Natural killer cell (primary cell): ENCODE results near the gene RNASET2. TPM values are rescaled to one million over a fixed set of nuclear protein-coding genes. Genes with fewer than 3 reads are reported as not detected.

Experiments used
- ATAC-seq, 3 donors: fragments of 150-1000 bp in 2 of 3; fragments of 200-7000 bp in 1 of 3; cut with Tn5 transposase; 1 replicate in 1 of 3; 2 replicates in 2 of 3; pipeline ENCODE4 v1.10.0; 2021; ENCODE audit warnings: mild to moderate bottlenecking in 2 of 3, moderate library complexity in 2 of 3
- DNase-seq, 2 donors: peaks; one replicate each; pipeline versions ENCODE4 v3.0.0 to v3.0.0-alpha.2; 2013 to 2021; ENCODE audit warnings: mixed read lengths in 1 of 2
- H3K27ac ChIP-seq: one replicate; pipeline ENCODE4 v1.5.1; 2013; ENCODE audit warnings: mild to moderate bottlenecking, low read length
- H3K27me3 ChIP-seq: one replicate; pipeline ENCODE4 v1.6.1; 2013; ENCODE audit warnings: low read length; ENCODE audit not compliant: control insufficient read depth, insufficient read depth
- H3K36me3 ChIP-seq: one replicate; pipeline ENCODE4 v1.6.1; 2013; ENCODE audit warnings: low read length; ENCODE audit not compliant: control insufficient read depth, insufficient read depth
- H3K4me1 ChIP-seq: one replicate; pipeline ENCODE4 v1.6.1; 2013; ENCODE audit warnings: low read length; ENCODE audit not compliant: control insufficient read depth, insufficient read depth
- H3K4me3 ChIP-seq: one replicate; pipeline ENCODE4 v1.5.1; 2013; ENCODE audit warnings: low read length
- H3K9me3 ChIP-seq: one replicate; pipeline ENCODE4 v1.6.1; 2013; ENCODE audit warnings: low read length; ENCODE audit not compliant: control insufficient read depth, insufficient read depth
- H3K27ac Mint-ChIP-seq, 2 donors: one replicate each; pipeline ENCODE4 v1.8.0; 2022; ENCODE audit warnings: mild to moderate bottlenecking in 2 of 2, mixed read lengths in 2 of 2, moderate library complexity in 1 of 2
- H3K27me3 Mint-ChIP-seq, 2 donors: one replicate each; pipeline ENCODE4 v1.8.0; 2022; ENCODE audit warnings: low read depth in 2 of 2, mixed read lengths in 2 of 2
- H3K36me3 Mint-ChIP-seq: one replicate; pipeline ENCODE4 v1.8.0; 2022; ENCODE audit warnings: mixed read lengths
- H3K4me1 Mint-ChIP-seq, 2 donors: one replicate each; pipeline ENCODE4 v1.8.0; 2022; ENCODE audit warnings: mixed read lengths in 2 of 2
- H3K4me3 Mint-ChIP-seq: one replicate; pipeline ENCODE4 v1.8.0; 2022; ENCODE audit warnings: mild to moderate bottlenecking, moderate library complexity, mixed read lengths
- H3K9me3 Mint-ChIP-seq, 2 donors: one replicate each; pipeline ENCODE4 v1.8.0; 2022; ENCODE audit warnings: mixed read lengths in 2 of 2
- CTCF ChIP-seq: fragments of 200-600 bp; IDR thresholded peaks from one replicate; pipeline ENCODE4 v1.8.0; 2022; ENCODE audit warnings: antibody characterized with exemption
- WGBS: methylation state at CpG from one replicate; pipeline ENCODE4 v1.1.7; 2013; ENCODE audit warnings: missing lambda C conversion rate; ENCODE audit not compliant: insufficient coverage; 5-methylcytosine and 5-hydroxymethylcytosine counted together
- intact Hi-C: fragments of 100-400 bp; cut with micrococcal nuclease; formaldehyde crosslinking; loops from one replicate; pipeline ENCODE4 v1.14.2; 2022
- total RNA-seq, 4 donors: library from RNA; stranded (reverse); fragments of 120-200 nt in 1 of 4; gene quantifications; one replicate each; pipeline versions ENCODE4 v1.2.3 to v1.2.4, GENCODE V29; 2013 to 2022

Gene RNASET2
- total RNA-seq, 3 donors from 2014 or later (not counting 1 experiment from before 2014, with no cell fraction given) = 65.1 to 106 (median 84.5) TPM

- no peaks in the 10 kb centered on the region for H3K9me3 Mint-ChIP-seq
- no peak overlapping the region for H3K4me3 Mint-ChIP-seq
- 100% methylated on average over 5 of the region's 9 CpGs for WGBS
- Histone ChIP-seq H3K27me3 (no peaks in the 10 kb centered on the region), H3K27ac (no peak overlapping the region), H3K36me3 (no peaks in the 10 kb centered on the region), H3K9me3 (no peaks in the 10 kb centered on the region), H3K4me3 (no peak overlapping the region), H3K4me1 (no peaks in the 10 kb centered on the region)
- no peak for TF ChIP-seq CTCF
- H3K27me3 Mint-ChIP-seq = no peaks in the 10 kb centered on the region
- intact Hi-C loops = no loop called here
- DNase-seq = no peak
- no peak overlapping the region for H3K27ac Mint-ChIP-seq
- H3K36me3 Mint-ChIP-seq = no peaks in the 10 kb centered on the region
- H3K4me1 Mint-ChIP-seq = no peaks in the 10 kb centered on the region
- ATAC-seq = no peak
Measured at GRCh38 chr6:166977621-166978525, 21.5 kb upstream of the RNASET2 start.

GRCh38 chr6:166976636-166977035 is 20.3 kb upstream of the RNASET2 start:
- H3K27ac ChIP-seq = no peak overlapping the region

DNA sequence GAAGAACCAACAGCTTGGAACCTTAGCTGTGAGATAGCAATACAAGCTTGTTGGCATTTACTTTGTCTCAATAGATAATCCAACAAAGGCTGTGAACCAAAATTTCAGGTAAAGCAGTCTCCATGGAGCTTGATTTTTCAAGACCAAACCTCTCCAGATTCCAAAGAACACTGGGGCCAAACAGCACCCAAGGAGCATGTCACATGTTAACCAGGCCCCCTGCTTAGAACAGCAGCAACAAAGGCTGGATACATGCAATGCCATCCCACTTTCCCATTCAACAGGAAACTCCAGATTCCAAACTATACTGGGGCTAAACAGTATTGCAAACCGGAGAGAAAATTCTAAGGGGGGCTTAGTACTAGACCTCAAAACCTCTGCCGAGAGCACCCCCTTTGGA is 15.8 kb upstream of the RNASET2 start:
- H3K27me3 Mint-ChIP-seq = no peaks in the 10 kb centered on the region
- Histone ChIP-seq H3K4me3 (no peak overlapping the region), H3K9me3 (no peaks in the 10 kb centered on the region), H3K27me3 (no peaks in the 10 kb centered on the region), H3K27ac (no peak overlapping the region), H3K4me1 (peaks cover 5% of the 10 kb centered on the region), H3K36me3 (no peaks in the 10 kb centered on the region)
- H3K27ac Mint-ChIP-seq = no peak overlapping the region
- H3K4me3 Mint-ChIP-seq = no peak overlapping the region
- no peaks in the 10 kb centered on the region for H3K36me3 Mint-ChIP-seq
- 96% methylated on average over 2 of the region's 2 CpGs for WGBS
- ATAC-seq = no peak
- H3K9me3 Mint-ChIP-seq = no peaks in the 10 kb centered on the region
- no peak for DNase-seq
- H3K4me1 Mint-ChIP-seq = peaks cover 10 to 12% of the 10 kb centered on the region in 2 donors
- intact Hi-C loops = no loop called here
- no peak for TF ChIP-seq CTCF

More at GRCh38 chr6:166976636-166977035, 20.3 kb upstream of the RNASET2 start:
- H3K36me3 ChIP-seq = no peaks in the 10 kb centered on the region
- H3K27ac Mint-ChIP-seq = no peak overlapping the region
- DNase-seq (no peak), ATAC-seq (no peak)
- H3K4me1 Mint-ChIP-seq = no peaks in the 10 kb centered on the region
- H3K4me3 Mint-ChIP-seq = no peak overlapping the region
- 94% methylated on average over 2 of the region's 2 CpGs for WGBS
- no peak overlapping the region for H3K4me3 ChIP-seq
- intact Hi-C loops = no loop called here
- H3K4me1 ChIP-seq = no peaks in the 10 kb centered on the region
- TF ChIP-seq CTCF = no peak
- H3K27me3 Mint-ChIP-seq = no peaks in the 10 kb centered on the region
- H3K36me3 Mint-ChIP-seq = no peaks in the 10 kb centered on the region
- no peaks in the 10 kb centered on the region for H3K9me3 Mint-ChIP-seq
- H3K9me3 ChIP-seq = no peaks in the 10 kb centered on the region
- no peaks in the 10 kb centered on the region for H3K27me3 ChIP-seq
